Mesenchymal stem cell (in vitro differentiated cells and primary cell): Measurements from ENCODE around the gene ZMYND12.

ENCODE experiments used
- DNase-seq: peaks from one replicate; pipeline ENCODE4 v3.0.0-alpha.2; 2013
- H2AFZ ChIP-seq: one replicate; pipeline ENCODE4 v1.6.1; 2013; ENCODE audit warnings: low read depth, mild to moderate bottlenecking, control low read depth, inconsistent platforms, low read length, moderate library complexity
- H2AK5ac ChIP-seq: 2 replicates; pipeline ENCODE4 v1.6.1; 2013; ENCODE audit warnings: low read length, moderate library complexity, mild to moderate bottlenecking, inconsistent platforms; ENCODE audit not compliant: severe bottlenecking
- H2BK120ac ChIP-seq: one replicate; pipeline ENCODE4 v1.6.1; 2013; ENCODE audit warnings: low read depth, mild to moderate bottlenecking, inconsistent platforms, low read length, moderate library complexity
- H2BK12ac ChIP-seq, 2 experiments: one replicate each; pipeline ENCODE4 v1.6.1; 2013; ENCODE audit warnings: inconsistent platforms in 2 of 2, low read length in 2 of 2, mild to moderate bottlenecking in 2 of 2, moderate library complexity in 2 of 2, control low read depth in 1 of 2
- H2BK15ac ChIP-seq: one replicate; pipeline ENCODE4 v1.6.1; 2013; ENCODE audit warnings: mild to moderate bottlenecking, low read depth, inconsistent platforms; ENCODE audit not compliant: poor library complexity, severe bottlenecking
- H2BK5ac ChIP-seq: 2 replicates; pipeline ENCODE4 v1.6.1; 2013; ENCODE audit warnings: low read depth, mild to moderate bottlenecking, low read length, control low read depth, inconsistent platforms; ENCODE audit not compliant: poor library complexity, severe bottlenecking
- H3K14ac ChIP-seq, 2 experiments: one replicate each; pipeline ENCODE4 v1.6.1; 2013; ENCODE audit warnings: inconsistent platforms in 2 of 2, low read length in 2 of 2, control low read depth in 1 of 2, mild to moderate bottlenecking in 1 of 2, moderate library complexity in 1 of 2
- H3K18ac ChIP-seq, 2 experiments: one replicate each; pipeline ENCODE4 v1.6.1; 2013; ENCODE audit warnings: inconsistent platforms in 2 of 2, low read length in 2 of 2, control low read depth in 1 of 2, low read depth in 1 of 2, mild to moderate bottlenecking in 1 of 2
- H3K23ac ChIP-seq, 2 experiments: one replicate each; pipeline ENCODE4 v1.6.1; 2013; ENCODE audit warnings: inconsistent platforms in 2 of 2, low read length in 2 of 2, mild to moderate bottlenecking in 2 of 2, moderate library complexity in 2 of 2, control low read depth in 1 of 2
- H3K27ac ChIP-seq: 2 replicates; pipeline ENCODE4 v1.5.1; 2013; ENCODE audit warnings: mild to moderate bottlenecking, moderate library complexity, low read length, control low read depth, inconsistent platforms; ENCODE audit not compliant: poor library complexity, severe bottlenecking
- H3K27me3 ChIP-seq, 2 experiments: 2 replicates each; pipeline versions ENCODE4 v1.6.1 to v1.7.0; 2013; ENCODE audit warnings: low read length in 2 of 2, mild to moderate bottlenecking in 2 of 2, moderate library complexity in 2 of 2, control low read depth in 1 of 2, inconsistent platforms in 1 of 2; ENCODE audit not compliant: control insufficient read depth in 1 of 2, insufficient read depth in 1 of 2
- H3K36me3 ChIP-seq, 2 experiments: 2 replicates each; pipeline versions ENCODE4 v1.6.1 to v1.7.0; 2013; ENCODE audit warnings: low read length in 2 of 2, control low read depth in 1 of 2, inconsistent platforms in 1 of 2, low read depth in 1 of 2, mild to moderate bottlenecking in 1 of 2; ENCODE audit not compliant: insufficient read depth in 2 of 2, control insufficient read depth in 1 of 2
- H3K4ac ChIP-seq, 2 experiments: one replicate each; pipeline ENCODE4 v1.6.1; 2013; ENCODE audit warnings: inconsistent platforms in 2 of 2, low read length in 2 of 2, mild to moderate bottlenecking in 2 of 2, moderate library complexity in 2 of 2, control low read depth in 1 of 2, low read depth in 1 of 2
- H3K4me1 ChIP-seq: 2 replicates; pipeline ENCODE4 v1.6.1; 2013; ENCODE audit warnings: low read depth, low read length, control low read depth; ENCODE audit not compliant: control insufficient read depth, insufficient read depth
- H3K4me2 ChIP-seq: 2 replicates; pipeline ENCODE4 v1.6.1; 2013; ENCODE audit warnings: low read length, mild to moderate bottlenecking, inconsistent platforms; ENCODE audit not compliant: poor library complexity, severe bottlenecking
- H3K4me3 ChIP-seq, 2 experiments: 2 replicates each; pipeline versions ENCODE4 v1.5.1 to v1.7.0; 2013; ENCODE audit warnings: low read length in 2 of 2, mild to moderate bottlenecking in 2 of 2, control low read depth in 1 of 2, low read depth in 1 of 2; ENCODE audit not compliant: insufficient read depth in 1 of 2
- H3K79me1 ChIP-seq: replicated peaks from 2 replicates; pipeline ENCODE4 v1.6.1; 2013; ENCODE audit warnings: mild to moderate bottlenecking, control low read depth, low read length, inconsistent platforms; ENCODE audit not compliant: poor library complexity, severe bottlenecking
- H3K9ac ChIP-seq: 2 replicates; pipeline ENCODE4 v1.7.0; 2013; ENCODE audit warnings: mild to moderate bottlenecking, low read length, moderate library complexity
- H3K9me3 ChIP-seq: 2 replicates; pipeline ENCODE4 v1.7.0; 2013; ENCODE audit warnings: mild to moderate bottlenecking, low read length; ENCODE audit not compliant: control insufficient read depth
- H4K8ac ChIP-seq: one replicate; pipeline ENCODE4 v1.6.1; 2013; ENCODE audit warnings: inconsistent platforms, mild to moderate bottlenecking, low read length, moderate library complexity
- H4K91ac ChIP-seq: one replicate; pipeline ENCODE4 v1.6.1; 2013; ENCODE audit warnings: mild to moderate bottlenecking, low read length, inconsistent platforms
- WGBS: methylation state at CpG from one replicate; pipeline ENCODE4 v1.1.7; 2013; ENCODE audit warnings: mixed read lengths; 5-methylcytosine and 5-hydroxymethylcytosine counted together

ZMYND12 gene

DNA sequence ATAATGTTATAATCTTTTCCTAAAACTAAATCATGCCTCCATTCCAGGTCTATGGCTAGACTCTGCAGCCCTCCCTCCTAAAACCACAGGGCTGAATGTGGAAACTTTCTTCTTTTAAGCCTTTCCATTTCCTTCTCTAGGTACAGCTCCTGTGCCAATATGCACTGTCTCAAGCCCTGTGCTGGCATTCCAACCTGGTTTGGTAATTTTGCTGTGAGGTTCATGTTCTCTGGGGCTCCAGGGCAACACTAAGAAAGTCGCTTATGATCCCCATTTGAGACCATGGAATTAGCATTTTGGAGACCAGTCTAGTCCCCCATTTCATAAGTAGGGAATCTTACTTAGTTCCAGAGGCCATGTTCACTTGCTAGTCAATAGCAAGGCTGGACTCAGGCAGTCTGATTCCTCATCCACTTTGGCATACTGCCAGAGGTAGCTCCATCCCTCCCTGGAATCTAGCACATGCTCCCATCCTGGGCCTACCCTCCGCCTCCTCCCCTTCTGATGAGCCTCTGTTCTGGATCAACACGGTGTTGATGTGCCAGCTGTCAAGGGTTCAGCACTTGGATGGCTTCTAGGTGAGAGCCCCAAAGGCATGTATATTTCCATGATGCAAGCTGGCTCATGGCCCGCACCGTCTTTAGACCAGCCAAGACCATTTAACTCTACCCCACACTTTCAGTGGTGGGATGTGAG lies 36.5 kb downstream of the ZMYND12 start:
- H3K27me3 ChIP-seq = peaks cover 0 to 41% of the 10 kb centered on the region in 2 experiments
- H3K4me2 ChIP-seq = no peak overlapping the region
- no peaks in the 10 kb centered on the region for H3K9me3 ChIP-seq
- no peak overlapping the region for H2BK5ac ChIP-seq
- H2BK15ac ChIP-seq = no peak overlapping the region
- no peak overlapping the region for H4K8ac ChIP-seq
- no peaks in the 10 kb centered on the region for H3K36me3 ChIP-seq
- no peak overlapping the region for H2BK12ac ChIP-seq
- no peak overlapping the region for H2BK120ac ChIP-seq
- no peak overlapping the region for H3K18ac ChIP-seq
- 85% methylated on average over 5 of the region's 5 CpGs for WGBS
- no peak overlapping the region for H3K4me3 ChIP-seq
- DNase-seq = no peak
- H3K23ac ChIP-seq = no peak overlapping the region
- no peak overlapping the region for H4K91ac ChIP-seq
- H2AK5ac ChIP-seq = no peak overlapping the region
- H3K79me1 ChIP-seq = no peaks in the 10 kb centered on the region
- H3K14ac ChIP-seq = no peak overlapping the region
- H2AFZ ChIP-seq = no peak overlapping the region
- no peak overlapping the region for H3K27ac ChIP-seq
- H3K4ac ChIP-seq = no peak overlapping the region
- peaks cover 8% of the 10 kb centered on the region for H3K4me1 ChIP-seq
- no peak overlapping the region for H3K9ac ChIP-seq

DNA sequence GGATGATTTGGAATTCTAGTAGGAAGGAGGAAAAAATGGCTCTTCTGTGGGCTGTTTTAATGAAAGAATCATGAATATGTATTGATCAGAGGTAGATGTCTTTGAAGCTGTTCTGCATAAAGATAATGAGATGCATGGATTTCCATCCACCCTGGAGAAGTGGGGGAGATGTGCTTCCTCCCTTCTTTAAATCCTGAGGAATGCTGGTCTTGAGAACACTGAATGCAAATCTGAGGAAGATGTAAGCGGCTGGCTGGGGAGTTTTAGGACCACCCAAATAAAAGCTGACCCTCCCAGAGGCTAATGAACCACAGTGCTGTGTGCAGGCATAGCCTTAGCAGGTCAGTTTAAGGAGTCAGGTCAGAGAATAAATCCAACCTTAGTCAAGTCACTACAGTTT lies 37.3 kb downstream of the ZMYND12 start:
- Histone ChIP-seq H2AFZ (no peak overlapping the region), H3K27me3 (peaks cover 0 to 38% of the 10 kb centered on the region in 2 experiments), H3K4me2 (no peak overlapping the region), H3K18ac (no peak overlapping the region), H3K23ac (no peak overlapping the region), H3K36me3 (no peaks in the 10 kb centered on the region), H2BK12ac (no peak overlapping the region), H3K79me1 (no peaks in the 10 kb centered on the region), H2BK5ac (no peak overlapping the region), H2AK5ac (no peak overlapping the region), H3K9me3 (no peaks in the 10 kb centered on the region), H3K4me3 (no peak overlapping the region), H2BK15ac (no peak overlapping the region), H2BK120ac (no peak overlapping the region), H3K9ac (no peak overlapping the region), H4K8ac (no peak overlapping the region), H3K14ac (no peak overlapping the region), H4K91ac (no peak overlapping the region), H3K27ac (no peak overlapping the region), H3K4me1 (peaks cover 8% of the 10 kb centered on the region), H3K4ac (no peak overlapping the region)
- no peak for DNase-seq
- 60% methylated on average over 1 of the region's 1 CpG for WGBS

DNA sequence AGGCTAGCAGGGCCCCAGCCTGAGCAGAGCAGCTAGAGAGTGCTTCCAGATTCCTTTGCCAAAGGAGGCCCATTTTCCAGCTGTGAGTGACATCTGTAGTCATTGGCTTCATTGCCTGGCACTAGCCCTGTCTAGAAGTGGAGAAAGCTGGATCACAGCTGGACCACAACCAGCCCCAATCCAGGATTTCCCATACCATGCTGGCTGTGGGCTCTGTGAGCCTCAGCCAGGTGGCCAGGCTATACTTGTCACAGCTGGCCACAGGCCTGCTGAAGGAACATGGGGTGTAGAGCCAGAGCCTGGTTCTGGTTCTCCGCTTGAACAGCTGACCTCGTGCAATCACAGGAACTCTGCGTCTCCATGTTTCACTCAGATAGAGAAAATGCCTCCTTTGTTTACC lies 38.7 kb downstream of the ZMYND12 start:
- Histone ChIP-seq H2BK15ac (no peak overlapping the region), H3K36me3 (no peaks in the 10 kb centered on the region), H3K4ac (no peak overlapping the region), H2AFZ (no peak overlapping the region), H3K4me2 (no peak overlapping the region), H3K4me3 (no peak overlapping the region), H3K9ac (no peak overlapping the region), H3K18ac (no peak overlapping the region), H3K27me3 (peaks cover 0 to 30% of the 10 kb centered on the region in 2 experiments), H4K8ac (no peak overlapping the region), H3K27ac (no peak overlapping the region), H4K91ac (no peak overlapping the region), H2BK120ac (no peak overlapping the region), H3K23ac (no peak overlapping the region), H2BK5ac (no peak overlapping the region), H3K14ac (no peak overlapping the region), H3K4me1 (peaks cover 6% of the 10 kb centered on the region), H3K79me1 (no peaks in the 10 kb centered on the region), H2BK12ac (no peak overlapping the region), H2AK5ac (no peak overlapping the region), H3K9me3 (no peaks in the 10 kb centered on the region)
- DNase-seq = no peak
- 86% methylated on average over 3 of the region's 3 CpGs for WGBS

DNA sequence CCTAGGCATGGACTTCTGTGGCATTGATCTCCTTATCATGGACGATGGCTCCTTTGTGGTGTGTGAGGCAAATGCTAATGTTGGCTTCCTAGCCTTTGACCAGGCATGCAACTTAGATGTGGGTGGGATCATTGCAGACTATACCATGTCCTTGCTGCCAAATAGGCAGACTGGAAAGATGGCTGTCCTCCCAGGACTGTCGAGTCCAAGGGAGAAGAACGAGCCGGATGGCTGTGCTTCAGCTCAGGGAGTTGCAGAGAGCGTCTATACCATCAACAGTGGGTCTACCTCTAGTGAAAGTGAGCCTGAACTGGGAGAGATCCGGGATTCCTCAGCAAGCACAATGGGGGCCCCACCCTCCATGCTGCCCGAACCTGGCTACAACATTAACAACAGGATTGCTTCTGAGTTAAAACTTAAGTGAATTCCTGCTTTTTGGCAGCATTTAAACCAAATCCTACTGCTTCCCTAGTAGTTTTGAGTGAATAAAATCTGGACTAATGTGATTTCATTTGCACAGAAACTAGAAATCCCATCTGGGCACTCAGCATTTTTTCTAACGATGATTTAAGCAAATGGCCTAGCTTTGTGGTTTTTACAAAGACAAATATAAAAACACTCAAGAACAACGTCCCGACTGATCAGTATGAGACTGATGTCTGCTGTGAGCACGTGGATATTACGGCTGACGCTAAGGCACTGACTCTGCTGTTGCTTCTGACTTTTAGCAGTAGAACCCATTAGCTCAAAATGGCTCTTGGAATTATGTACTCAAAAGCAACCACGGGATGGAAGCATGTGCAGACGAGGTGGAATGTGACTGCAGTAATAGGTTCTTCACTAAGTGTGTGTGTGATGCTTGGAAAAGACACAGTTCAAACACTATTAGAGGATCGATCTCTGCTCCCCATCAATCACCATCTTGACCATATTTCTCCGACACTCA lies 41.0 kb downstream of the ZMYND12 start:
- Histone ChIP-seq H2BK120ac (no peak overlapping the region), H3K27me3 (peaks cover 0 to 32% of the 10 kb centered on the region in 2 experiments), H2BK5ac (no peak overlapping the region), H4K8ac (no peak overlapping the region), H3K4me2 (no peak overlapping the region), H3K4me3 (no peak overlapping the region), H4K91ac (no peak overlapping the region), H3K9ac (no peak overlapping the region), H2BK15ac (no peak overlapping the region), H2AFZ (no peak overlapping the region), H3K14ac (no peak overlapping the region), H3K4ac (no peak overlapping the region), H3K27ac (no peak overlapping the region), H3K79me1 (no peaks in the 10 kb centered on the region), H3K4me1 (no peaks in the 10 kb centered on the region), H3K18ac (no peak overlapping the region), H2BK12ac (no peak overlapping the region), H2AK5ac (no peak overlapping the region), H3K23ac (no peak overlapping the region), H3K9me3 (no peaks in the 10 kb centered on the region), H3K36me3 (no peaks in the 10 kb centered on the region)
- 87% methylated on average over 14 of the region's 17 CpGs for WGBS
- no peak for DNase-seq
